Nephron (organoid): ENCODE results near the gene SYCE1L.
"Not testable (repeated sequence)": the region's sequence is repeated elsewhere in the genome, so short reads cannot be mapped to it uniquely, and the experiment has no call there.

Experiments used
- H3K27ac Mint-ChIP-seq, 3 experiments: 2 replicates each; pipeline ENCODE4 v1.8.0; 2020; ENCODE audit warnings: mixed read lengths in 3 of 3, mild to moderate bottlenecking in 2 of 3, moderate library complexity in 1 of 3
- H3K27me3 Mint-ChIP-seq: 2 replicates; pipeline ENCODE4 v1.8.0; 2021; ENCODE audit warnings: low read depth, mild to moderate bottlenecking, moderate library complexity, mixed read lengths
- H3K36me3 Mint-ChIP-seq: 2 replicates; pipeline ENCODE4 v1.8.0; 2020; ENCODE audit warnings: low read depth, mixed read lengths
- H3K4me1 Mint-ChIP-seq: 2 replicates; pipeline ENCODE4 v1.8.0; 2020; ENCODE audit warnings: mixed read lengths
- H3K4me3 Mint-ChIP-seq, 3 experiments: 2 replicates each; pipeline ENCODE4 v1.8.0; 2020; ENCODE audit warnings: mild to moderate bottlenecking in 3 of 3, mixed read lengths in 3 of 3, moderate library complexity in 2 of 3
- H3K9me3 Mint-ChIP-seq: 2 replicates; pipeline ENCODE4 v1.8.0; 2020; ENCODE audit warnings: mixed read lengths
- CTCF ChIP-seq, 3 experiments: fragments of 200-600 bp; sonication (generic); IDR thresholded peaks; one replicate each; pipeline ENCODE4 v1.5.0; 2021; ENCODE audit warnings: antibody characterized with exemption in 3 of 3; ENCODE audit not compliant: unreplicated experiment in 3 of 3

The SYCE1L gene

DNA sequence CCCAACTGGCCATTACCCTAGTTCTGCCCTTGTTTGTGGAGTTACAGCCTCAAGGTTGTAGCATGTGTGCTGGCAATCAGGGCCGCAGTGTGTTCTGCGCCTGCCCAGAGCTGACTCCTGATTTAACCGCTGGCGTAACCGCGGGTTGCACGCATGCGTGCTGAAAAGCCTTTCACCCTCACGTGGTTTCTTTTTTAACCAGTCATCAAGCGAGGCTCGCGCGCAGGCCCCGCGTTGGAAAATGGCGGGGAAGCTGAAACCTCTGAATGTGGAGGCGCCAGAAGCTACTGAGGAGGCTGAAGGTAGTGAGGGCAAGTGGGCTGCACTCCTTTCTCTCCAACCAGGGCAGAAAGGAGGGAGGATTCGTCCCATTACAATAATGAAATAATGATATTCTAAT, at the start of gene SYCE1L:
Gene SYCE1L (plus strand): TSS at position 198 of the 400 bp plus-strand sequence. CDS start 44 bp downstream, at position 242.
- H3K4me3 Mint-ChIP-seq = no peak within 1 kb of the TSS
- no peak for TF ChIP-seq CTCF (IDR thresholded peaks at IDR 0.05; ENCODE audit: unreplicated experiment in 3 of 3)
- H3K36me3 Mint-ChIP-seq = peaks cover 32% of the 10 kb centered on the region
- H3K4me1 Mint-ChIP-seq = no peaks in the 10 kb centered on the region
- no peaks in the 10 kb centered on the region for H3K9me3 Mint-ChIP-seq
- peaks cover 3% of the 10 kb centered on the region for H3K27me3 Mint-ChIP-seq
- H3K27ac Mint-ChIP-seq = no peak within 1 kb of the TSS

GRCh38 chr16:77157346-77158058, 41.7 kb upstream of the SYCE1L start:
- H3K36me3 Mint-ChIP-seq = no peaks in the 10 kb centered on the region
- H3K27ac Mint-ChIP-seq = no peak overlapping the region
- no peaks in the 10 kb centered on the region for H3K9me3 Mint-ChIP-seq
- peaks cover 12% of the 10 kb centered on the region for H3K27me3 Mint-ChIP-seq
- no peak for TF ChIP-seq CTCF (IDR thresholded peaks at IDR 0.05; ENCODE audit: unreplicated experiment in 3 of 3)
- H3K4me1 Mint-ChIP-seq = no peaks in the 10 kb centered on the region
- H3K4me3 Mint-ChIP-seq = no peak overlapping the region

GRCh38 chr16:77158293-77158692, 40.9 kb upstream of the SYCE1L start:
- H3K4me3 Mint-ChIP-seq = no peak overlapping the region
- no peak for TF ChIP-seq CTCF (IDR thresholded peaks at IDR 0.05; ENCODE audit: unreplicated experiment in 3 of 3)
- H3K9me3 Mint-ChIP-seq = no peaks in the 10 kb centered on the region
- no peak overlapping the region for H3K27ac Mint-ChIP-seq
- no peaks in the 10 kb centered on the region for H3K36me3 Mint-ChIP-seq
- H3K4me1 Mint-ChIP-seq = no peaks in the 10 kb centered on the region
- peaks cover 12% of the 10 kb centered on the region for H3K27me3 Mint-ChIP-seq

DNA sequence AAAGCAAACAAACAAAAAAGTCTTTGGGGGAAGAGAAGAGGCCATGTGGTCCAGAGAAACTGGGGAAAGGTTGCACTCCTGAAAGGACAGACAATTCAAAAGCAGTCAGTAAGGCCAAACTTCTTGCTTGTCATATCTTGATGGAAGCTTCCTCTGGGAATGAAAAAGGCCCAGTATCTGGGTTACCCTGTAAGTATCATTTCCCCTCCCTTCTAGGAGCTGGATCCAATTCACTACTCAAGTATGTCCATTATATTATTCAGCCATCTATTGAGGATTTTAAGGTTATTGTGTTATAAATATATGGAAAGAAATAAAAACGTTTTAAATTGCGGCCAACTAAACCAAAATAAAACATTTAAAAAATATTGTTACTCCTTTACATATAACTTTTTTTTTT, 34.2 kb upstream of the SYCE1L start:
- no peak for TF ChIP-seq CTCF (IDR thresholded peaks at IDR 0.05; ENCODE audit: unreplicated experiment in 3 of 3)
- Mint-ChIP-seq H3K4me3 (no peak overlapping the region), H3K36me3 (no peaks in the 10 kb centered on the region), H3K4me1 (peaks cover 4% of the 10 kb centered on the region), H3K27ac (no peak overlapping the region), H3K27me3 (no peaks in the 10 kb centered on the region), H3K9me3 (no peaks in the 10 kb centered on the region)

DNA sequence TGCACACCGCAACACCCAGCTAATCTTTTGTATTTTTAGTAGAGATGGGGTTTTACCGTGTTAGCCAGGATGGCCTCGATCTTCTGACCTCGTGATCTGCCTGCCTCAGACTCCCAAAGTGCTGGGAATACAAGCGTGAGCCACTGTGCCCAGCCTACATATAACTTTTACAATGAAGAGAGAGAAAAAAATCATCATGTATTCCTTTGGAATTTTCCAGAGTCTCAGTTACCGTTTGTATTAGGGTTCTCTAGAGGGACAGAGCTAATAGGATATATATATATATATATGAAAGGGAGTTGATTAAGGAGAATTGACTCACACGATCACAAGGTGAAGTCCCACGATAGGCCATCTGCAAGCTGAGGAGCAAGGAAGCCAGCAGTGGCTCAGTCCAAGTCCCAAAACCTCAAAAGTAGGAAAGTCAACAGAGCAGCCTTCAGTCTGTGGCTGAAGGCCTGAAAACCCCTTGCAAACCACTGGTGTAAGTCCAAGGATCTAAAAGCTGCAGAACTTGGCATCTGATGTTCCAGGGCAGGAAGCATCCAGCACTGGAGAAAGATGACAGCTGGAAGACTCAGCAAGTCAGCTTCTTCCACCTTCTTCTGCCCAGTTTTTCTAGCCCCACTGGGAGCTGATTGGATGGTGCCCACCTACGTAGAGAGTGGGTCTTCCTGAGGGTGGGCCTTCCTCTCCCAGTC, 33.5 kb upstream of the SYCE1L start:
- H3K4me1 Mint-ChIP-seq, H3K27ac Mint-ChIP-seq, H3K4me3 Mint-ChIP-seq, H3K9me3 Mint-ChIP-seq, H3K27me3 Mint-ChIP-seq, H3K36me3 Mint-ChIP-seq: not testable (repeated sequence)

- no peak for TF ChIP-seq CTCF (IDR thresholded peaks at IDR 0.05; ENCODE audit: unreplicated experiment in 3 of 3)
- no peak overlapping the region for H3K4me3 Mint-ChIP-seq
- no peak overlapping the region for H3K27ac Mint-ChIP-seq
- no peaks in the 10 kb centered on the region for H3K27me3 Mint-ChIP-seq
- no peaks in the 10 kb centered on the region for H3K9me3 Mint-ChIP-seq
- H3K4me1 Mint-ChIP-seq = peaks cover 10% of the 10 kb centered on the region
- no peaks in the 10 kb centered on the region for H3K36me3 Mint-ChIP-seq
Observed at GRCh38 chr16:77166726-77167125, 32.5 kb upstream of the SYCE1L start.
